Measurements from ENCODE around the gene SRPRB.

DNA sequence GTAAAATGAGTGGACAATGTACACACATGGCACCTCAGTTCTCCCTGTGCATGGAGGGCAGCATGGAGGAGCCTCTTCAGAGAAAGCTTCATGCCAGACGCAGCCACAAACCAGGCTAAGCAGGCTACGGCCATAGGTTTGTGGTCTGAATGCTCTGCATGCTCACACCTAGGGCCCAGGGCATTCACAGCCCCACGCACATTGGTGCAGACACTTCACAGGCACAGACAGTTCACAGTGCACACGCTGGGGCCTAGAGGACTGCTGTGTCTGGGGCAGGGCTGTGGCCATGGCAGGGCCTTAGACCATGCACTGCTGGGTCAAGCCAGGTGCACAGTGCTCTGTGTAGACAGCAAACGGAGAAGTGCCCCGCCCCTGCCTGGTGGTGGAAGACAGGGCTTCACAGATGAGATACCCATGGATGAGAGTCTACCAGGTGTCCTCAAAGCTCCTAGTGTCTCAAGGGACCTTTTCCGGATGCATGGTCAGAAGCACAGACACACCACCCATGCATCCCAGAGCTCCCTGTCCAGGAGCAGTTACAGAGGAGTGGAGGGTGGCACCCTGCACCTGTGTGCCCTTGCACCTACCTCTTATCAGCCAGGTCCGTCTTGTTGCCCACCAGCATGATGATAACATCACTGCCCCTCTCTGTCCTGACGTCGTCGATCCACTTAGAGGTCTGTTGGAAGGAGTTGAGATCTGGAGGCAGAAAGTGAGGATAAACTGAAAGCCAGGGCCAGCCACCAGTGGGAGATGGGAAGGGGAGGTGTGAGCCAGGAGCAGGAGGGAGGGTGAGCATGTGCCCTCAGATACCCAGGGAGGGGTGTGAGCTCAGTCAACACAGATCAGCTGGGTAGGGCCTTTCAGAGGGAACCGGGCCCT, 33.5 kb downstream of the SRPRB start:
- TF ChIP-seq EP300 (IDR thresholded peaks at IDR 0.05) (no peak), RAD21 (conservative IDR thresholded peaks at IDR 0.05 in 1 of 2, IDR thresholded peaks at IDR 0.05 in 1 of 2) (no peak), CEBPB (IDR thresholded peaks at IDR 0.05) (no peak), CTCF (IDR thresholded peaks at IDR 0.05) (no peak), ZFP36 (IDR thresholded peaks at IDR 0.05; ENCODE audit: borderline replicate concordance, partially characterized antibody) (no peak), REST (IDR thresholded peaks at IDR 0.05) (no peak), SREBF2 (IDR thresholded peaks at IDR 0.05) (no peak), CHD4 (IDR thresholded peaks at IDR 0.05; ENCODE audit: borderline replicate concordance) (no peak), POLR2A (IDR thresholded peaks at IDR 0.05; ENCODE audit: low read length) (no peak), CHD2 (IDR thresholded peaks at IDR 0.05; ENCODE audit: low read length, partially characterized antibody) (no peak)
- TF ChIP-seq, protein P1, sequence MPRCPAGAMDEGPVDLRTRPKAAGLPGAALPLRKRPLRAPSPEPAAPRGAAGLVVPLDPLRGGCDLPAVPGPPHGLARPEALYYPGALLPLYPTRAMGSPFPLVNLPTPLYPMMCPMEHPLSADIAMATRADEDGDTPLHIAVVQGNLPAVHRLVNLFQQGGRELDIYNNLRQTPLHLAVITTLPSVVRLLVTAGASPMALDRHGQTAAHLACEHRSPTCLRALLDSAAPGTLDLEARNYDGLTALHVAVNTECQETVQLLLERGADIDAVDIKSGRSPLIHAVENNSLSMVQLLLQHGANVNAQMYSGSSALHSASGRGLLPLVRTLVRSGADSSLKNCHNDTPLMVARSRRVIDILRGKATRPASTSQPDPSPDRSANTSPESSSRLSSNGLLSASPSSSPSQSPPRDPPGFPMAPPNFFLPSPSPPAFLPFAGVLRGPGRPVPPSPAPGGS (IDR thresholded peaks at IDR 0.05), result no peak

Measured in A549 (cell line).